ENCODE results near the gene KLF3.

Gene KLF3

DNA sequence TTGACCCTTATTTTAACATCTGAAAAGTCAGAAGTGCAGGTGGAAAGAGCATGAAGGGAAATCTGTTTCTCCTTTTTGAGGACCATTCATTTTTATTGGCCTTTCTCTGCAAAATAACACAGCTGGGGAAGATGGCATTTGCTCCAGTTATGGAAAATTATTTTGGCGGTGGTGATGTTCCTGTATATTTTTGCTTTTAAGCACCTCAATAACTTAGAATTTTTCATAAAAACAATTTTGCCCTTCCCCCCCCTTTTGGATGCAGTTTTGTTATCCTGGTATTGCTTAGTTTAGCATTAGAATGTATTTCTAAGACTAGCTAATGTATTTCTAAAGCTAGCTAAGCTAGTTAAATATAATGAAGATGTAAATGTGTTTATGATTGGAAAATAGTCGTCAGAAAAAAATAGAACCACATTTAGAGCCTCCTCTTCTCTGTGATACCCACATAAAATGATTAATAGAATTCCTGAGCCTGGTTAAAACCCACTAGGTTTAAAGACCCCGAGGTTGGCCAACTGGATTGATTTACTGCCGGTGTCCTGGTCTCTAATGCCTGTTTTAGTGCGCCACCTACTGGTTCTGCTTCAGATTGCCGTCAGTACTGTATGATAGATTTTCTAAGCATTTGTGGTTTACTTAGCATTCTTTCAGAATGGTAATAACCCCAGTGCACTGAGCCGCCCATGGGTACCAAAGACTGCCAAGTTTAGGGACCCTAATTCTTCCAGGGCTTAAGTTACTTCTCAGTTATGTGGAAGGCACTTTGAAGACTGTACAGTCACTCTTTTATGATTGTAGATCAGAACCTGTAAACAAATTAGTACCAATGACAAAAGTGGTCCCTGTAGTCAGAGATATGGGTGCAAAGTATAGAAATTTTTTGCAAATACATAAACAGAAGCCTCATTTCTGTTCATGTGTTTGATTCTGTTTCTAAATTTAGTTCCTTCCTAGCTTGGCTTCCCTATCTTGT, 11.4 kb downstream of the KLF3 start:
- DNase-seq = peak; percentile 81

DNA sequence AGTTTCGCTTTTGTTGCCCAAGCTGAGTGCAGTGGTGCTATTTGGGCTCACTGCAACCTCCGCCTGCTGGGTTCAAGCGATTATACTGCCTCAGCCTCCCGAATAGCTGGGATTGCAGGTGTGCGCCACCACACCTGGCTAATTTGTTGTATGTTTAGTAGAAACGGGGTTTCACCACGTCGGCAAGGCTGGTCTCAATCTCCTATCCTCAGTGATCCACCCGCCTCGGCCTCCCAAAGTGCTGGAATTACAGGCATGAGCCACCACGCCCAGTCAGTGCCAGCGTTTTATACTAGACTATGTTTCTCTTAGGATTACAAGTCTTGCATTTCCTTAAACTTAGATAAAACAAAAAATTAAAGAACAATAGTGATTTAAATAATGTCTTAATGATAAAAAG, 13.0 kb downstream of the KLF3 start:
- DNase-seq = no peak

DNA sequence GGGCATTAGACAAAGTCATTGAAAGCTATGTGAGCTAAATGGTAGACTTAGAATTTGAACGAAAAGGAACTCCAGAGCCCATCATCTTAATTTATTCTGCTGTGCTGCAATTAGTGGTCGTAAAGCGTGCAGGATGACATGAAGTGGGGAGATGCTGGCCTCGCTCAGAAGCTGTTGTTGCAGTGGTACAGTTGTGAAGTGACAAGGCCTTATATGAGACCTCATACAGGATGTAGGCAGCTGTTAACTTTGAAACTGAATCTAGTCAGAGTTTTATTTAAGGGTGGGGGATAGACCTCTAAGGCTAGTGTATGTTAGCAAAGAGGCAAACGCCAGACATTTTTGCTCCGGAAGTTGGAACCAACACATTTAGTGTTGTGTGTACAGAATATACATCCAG, 13.4 kb downstream of the KLF3 start:
- no peak for DNase-seq

DNA sequence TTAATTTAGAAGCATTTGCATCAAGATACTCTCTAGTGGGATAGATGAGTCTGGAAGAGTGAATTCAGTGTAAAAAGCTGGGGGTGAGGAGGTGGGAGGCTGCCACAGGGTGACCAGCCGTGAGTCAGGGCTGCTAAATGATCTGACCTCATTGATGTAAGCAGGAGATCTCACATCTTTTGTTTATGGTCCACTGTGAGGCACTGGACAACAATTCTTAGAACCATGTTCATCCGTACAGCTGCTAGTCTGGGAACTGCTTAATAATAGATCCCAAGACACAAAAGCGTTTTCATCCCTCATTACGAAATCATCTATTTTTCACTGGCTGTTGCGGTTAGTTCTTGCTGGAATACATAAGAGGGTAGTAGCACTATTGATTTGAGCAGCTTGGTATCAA, 14.1 kb downstream of the KLF3 start:
- DNase-seq = no peak

DNA sequence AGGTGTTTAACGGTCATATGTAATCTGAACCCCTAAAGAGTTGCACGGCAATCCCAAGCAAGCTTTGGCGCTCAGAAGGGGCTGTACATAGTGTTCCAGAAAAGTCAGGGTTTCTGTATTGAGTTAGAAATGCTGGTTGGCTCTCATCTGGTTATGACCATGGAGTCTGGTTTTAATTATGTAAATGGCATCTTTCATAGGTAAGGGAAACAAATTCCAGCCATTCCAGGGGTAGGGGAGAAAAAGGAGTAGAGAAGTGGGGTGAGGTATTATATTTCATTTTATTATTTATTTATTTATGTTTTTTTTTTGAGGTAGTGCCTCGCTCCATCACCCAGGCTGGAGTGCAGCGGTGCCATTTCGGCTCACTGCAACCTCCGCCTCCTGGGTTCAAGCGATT, 15.9 kb downstream of the KLF3 start:
- DNase-seq = no peak

DNA sequence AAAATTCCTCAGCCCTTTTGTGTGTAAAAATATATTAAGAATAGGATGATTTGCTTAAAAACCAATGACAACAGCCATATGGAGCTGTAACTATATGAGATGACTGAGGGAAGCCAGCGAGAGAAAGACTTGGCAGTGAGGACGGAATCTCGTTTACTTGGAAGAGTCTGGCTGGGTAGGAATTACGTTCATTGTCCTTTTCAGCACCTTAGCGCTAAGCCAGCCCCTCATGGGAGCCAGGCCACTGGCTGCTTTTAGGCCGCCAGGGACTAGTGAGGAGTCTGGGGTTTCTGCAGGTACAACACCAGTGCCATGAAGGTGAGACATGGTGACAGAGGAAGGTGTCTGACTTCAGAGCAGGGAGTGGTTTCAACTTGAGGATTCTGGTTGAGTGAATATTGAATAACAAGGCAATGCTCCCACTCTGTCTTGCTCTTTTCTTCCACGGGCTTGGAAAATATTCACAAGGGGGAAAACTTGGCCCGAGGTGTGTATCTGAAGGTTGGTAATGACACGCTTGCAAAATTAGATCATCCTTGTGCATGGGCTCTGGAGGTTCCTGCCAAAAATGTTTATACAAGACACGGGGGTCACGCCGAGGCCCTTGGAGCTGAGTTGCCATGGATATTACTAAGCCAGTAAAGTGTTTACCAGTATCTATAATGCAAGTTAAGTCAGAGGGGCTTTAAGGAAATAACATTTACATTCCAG, 17.4 kb downstream of the KLF3 start:
- DNase-seq = peak; percentile 85

DNA sequence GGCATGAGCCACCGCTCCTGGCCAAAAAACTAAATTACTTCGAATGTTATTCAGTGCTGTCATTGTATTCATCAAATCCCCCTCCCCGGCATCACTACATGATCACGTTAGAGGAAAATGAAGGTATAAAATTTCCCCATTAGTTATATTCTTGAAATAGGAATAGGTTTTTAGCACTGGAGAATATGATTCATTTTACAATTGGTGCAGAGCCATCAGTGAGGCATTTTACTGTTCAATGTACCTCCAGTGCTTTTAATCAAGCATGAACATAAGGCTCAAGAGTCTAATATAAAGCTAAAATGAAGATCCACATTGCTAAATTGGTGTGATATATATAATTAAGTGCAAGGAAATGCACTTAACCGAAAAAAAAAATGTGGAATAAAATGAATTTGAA, 18.3 kb downstream of the KLF3 start:
- no peak for DNase-seq

DNA sequence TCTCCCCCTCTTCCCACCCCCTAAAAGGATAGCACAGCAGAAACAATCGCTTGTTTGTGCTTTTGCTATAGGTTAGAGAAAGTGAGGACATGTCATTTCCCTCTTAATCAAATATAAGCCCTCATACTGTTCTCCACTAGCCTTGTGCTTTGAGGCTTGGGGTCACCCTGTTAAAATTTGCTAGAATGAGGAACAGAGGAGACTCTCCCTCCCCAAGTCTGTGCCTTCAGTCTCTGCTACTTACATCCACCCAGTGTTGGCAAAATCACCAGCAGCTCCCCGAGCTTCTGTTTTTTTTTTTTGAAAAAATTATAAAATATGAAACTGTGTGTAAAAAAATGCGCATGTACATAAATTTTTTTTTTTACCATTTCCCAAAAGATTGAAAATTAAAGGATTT, 19.3 kb downstream of the KLF3 start:
- DNase-seq = no peak

DNA sequence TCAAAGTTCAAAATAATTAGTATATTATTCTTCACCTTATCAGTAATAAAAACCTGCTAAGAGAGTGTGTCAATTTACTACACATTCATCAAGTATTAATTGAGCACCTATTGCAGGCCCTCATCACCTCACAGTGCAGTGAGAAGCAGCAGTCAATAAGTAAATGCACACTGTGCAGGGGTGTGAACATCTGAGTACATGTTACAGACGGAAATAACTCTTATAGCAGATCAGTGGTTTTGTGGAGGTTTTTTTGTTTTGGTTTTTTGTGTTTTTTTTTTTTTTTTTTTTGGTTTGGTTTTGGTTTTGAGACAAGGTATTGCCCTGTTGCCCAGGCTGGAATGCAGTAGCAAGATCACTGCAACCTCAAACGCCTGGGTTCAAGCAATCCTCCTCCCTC, 20.3 kb downstream of the KLF3 start:
- DNase-seq = no peak

DNA sequence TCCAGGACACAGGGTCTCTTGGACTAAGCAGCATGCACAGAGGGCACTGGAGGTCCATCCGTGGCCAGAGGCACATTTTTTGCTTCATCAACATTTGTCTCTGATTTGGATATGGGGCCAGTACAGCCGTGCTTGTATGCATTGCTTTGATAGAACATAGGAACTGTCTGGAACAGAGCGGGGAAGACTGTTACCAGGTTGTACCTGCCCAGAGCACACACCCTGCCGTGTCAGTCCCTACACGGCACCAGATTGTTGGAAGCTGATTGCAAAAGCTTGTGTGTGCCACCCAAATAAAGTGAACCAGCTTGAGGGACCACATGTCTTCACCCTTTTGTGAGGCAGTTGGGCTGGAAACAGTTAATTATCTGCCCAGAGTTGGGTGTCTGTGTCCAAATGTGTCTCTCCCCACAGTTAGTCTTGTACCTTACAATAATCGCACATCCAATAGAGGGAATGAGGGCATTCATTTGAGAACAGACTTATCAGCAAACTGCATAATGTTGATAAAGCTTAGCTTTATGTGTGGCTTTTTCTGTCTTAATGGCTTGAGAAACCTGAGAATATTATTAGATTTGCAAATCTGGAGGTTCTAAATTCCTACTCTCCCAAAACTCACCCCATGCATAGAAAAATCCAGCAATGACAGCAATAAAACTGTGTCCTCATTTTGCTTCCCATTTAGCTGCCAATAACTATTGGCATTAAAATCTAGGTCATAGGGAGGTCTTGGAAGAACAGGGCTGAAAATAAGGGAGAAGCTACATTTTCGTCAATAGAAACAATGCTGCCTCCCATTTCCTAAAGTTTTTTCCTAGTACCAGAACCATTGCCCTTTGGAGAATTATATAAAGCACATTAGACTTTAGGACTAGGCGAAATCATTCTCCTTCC, 21.2 kb downstream of the KLF3 start:
- no peak for DNase-seq

DNA sequence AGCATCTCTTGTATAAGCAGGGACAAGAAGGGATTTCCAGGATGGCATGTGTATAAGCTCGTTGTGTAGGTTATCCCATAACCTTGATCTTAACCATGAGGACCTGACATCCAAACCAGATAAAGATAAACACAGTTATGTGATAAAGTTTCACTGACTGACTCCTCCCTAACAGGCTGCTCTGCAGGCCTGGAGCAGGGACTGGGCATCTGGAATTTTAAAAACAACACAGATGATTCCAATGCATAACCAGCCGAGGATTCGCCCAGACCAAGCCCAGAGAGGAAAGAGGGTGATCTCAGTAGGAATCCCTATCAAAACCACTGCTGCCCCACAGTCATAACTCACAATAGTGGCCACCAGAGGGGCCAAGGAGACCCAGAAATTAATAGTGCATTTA, 22.7 kb downstream of the KLF3 start:
- DNase-seq = no peak

DNA sequence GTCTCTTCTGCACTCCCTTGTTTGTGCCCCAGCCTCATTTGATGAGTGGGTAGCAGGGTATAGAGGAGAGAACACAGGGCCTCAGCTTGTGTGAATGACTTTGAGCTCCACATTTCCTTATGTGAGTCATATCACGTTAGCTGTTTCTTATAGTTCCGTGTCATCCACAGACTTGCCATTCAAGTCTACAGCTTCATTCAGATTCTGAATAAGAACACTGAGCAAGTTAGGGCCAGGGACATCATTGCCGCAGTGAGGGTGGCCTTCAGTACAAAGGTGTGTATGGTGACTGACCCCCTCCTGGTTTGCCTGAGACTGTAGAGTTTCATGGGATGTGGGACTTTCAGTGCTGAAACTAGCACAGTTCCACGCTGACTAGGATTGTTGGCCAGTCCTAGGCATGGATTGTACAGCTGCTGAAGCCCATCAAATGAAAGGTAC, 23.6 kb downstream of the KLF3 start:
- DNase-seq = no peak

DNA sequence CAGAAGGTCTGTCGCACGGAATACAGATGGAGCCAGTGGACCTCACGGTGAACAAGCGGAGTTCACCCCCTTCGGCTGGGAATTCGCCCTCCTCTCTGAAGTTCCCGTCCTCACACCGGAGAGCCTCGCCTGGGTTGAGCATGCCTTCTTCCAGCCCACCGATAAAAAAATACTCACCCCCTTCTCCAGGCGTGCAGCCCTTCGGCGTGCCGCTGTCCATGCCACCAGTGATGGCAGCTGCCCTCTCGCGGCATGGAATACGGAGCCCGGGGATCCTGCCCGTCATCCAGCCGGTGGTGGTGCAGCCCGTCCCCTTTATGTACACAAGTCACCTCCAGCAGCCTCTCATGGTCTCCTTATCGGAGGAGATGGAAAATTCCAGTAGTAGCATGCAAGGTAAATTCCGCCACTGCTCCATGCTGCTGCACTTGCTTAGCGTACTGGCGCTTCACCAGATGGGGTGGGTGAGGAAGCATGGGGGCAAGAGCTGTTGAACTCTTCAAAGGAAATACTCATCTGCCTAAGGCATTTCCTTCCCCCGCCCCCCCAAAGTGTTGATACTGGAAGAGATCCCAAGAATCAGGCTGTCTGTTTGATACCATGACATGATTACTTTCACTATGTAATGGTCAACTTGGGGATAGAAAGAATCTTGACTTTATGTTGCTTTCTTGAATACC, 24.8 kb downstream of the KLF3 start:
- DNase-seq = no peak

DNA sequence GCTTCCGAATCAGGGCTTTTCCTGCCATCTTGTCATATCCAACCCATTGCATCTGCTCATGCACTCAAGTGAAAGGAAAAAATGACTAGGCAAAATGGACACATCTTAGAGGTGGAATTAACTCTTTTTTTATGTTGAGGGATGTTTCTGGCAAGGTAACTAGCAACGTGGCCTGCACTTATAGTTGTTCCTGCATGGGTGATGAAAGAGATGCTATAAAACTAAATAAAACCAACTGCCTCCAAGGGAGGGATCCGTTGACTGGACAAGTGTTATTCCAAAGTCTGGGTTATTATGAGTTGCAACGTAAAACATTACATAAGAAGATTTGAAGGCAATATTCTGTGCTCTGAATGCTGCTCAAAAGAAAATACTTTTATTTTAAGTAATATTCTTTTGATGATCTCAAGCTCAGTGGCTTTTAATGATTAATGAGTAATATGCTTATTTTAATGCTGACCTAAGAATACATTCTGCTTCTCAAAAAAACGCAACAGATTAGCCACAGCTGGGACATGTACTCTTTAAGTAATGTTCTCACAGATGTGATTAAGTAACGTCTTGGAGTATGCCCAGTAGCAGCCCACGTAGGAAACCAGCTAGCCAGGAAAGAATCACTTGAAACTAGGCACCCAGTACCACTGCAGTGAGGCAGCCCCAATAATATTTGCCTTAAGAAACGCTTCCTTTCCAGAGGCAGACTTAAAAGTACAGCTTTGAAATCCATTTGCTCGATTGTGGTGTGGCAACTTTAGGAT, 27.4 kb downstream of the KLF3 start:
- no peak for DNase-seq

DNA sequence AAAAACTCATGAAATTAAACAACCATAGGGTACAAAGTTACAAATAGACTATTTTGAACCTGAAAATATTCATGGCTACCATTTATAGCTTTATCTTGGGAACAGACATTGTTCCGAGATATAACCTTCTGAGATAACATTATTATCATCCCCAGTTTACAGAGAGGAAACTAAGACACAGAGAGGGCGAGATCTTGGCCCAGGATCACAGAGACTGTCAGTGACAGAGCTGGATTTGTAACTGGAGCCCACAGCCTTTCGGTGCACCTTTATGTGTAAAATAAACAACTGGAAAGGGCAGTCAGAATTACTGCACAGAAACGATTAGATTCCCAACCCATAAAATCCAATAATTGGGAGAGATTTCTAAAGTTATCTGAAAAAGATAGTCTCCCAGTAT, 28.4 kb downstream of the KLF3 start:
- no peak for DNase-seq

DNA sequence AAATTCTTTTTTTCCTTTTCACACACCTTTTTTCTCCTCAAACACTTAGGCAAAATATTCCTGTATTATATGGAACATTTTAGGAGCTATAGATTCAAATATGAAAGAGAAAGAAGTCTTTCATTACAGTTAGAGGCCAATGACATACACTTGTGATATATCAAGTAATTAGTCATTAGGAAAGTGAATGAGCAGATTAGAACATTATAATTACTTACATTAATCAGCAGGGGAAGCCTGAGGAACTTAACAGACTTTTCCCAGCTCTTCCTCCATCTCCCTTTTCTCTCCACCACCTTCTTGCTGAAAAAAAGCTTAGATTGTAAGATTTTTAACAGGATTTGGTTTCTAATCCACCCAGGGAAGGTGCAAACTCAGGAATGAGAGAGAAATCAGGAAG, 29.6 kb downstream of the KLF3 start:
- no peak for DNase-seq

DNA sequence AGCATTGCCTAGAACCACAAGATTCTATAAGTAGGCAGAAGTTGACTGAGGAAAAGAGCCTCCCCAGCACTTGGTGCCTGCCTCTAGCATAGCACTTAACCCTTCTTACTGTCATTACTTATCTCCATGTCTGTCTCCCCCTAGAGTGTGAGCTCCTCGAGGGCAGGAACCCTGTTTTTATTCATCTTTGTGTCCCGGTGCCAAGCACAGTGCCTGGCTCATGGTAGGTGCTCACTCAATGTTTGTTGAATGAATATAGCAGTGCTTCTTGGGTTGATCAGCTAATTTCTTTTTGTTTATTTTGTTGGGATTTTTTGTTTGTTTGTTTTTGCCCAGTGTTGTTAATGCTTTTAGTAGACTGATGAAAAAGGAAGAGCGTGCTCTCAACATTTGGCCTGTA, 30.3 kb downstream of the KLF3 start:
- DNase-seq = no peak

DNA sequence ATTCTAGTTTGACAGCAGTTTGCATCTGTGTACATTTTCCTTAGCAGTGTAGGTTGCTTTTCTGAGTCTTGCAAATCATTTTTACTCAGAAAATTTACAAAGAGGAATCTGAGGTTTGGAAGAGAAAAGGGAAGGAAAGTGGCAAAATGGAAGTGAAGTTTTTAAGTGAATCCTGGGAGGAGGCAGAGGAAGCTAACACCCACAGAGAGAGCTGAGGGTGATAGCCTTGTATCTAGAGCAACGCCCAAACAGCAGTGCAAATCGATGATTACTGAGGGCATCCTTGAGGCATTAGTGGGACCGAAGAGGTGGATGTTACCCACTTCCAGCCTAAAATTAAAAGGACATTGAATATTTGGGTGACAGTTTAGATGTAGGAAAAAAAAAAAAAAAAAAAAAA, 31.8 kb downstream of the KLF3 start:
- DNase-seq = no peak

DNA sequence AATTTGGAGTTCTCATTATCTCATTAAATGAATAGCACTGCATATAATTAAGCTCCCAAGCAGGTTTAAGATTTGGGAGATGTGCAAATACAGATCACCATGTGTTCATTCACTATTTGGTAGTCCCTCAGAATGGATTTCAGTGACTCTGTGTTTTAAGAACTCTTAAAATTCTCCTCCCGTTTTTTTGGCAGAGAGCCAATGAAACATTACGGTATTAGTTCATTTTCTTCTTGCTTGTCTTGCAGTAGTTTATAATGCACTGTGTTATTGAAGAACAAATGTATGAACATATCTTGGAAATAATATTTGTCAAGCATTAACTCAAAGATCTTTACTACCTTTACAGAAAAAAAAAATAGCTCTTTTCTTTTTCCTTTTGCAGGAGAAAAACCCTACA, 32.7 kb downstream of the KLF3 start:
- no peak for DNase-seq

DNA sequence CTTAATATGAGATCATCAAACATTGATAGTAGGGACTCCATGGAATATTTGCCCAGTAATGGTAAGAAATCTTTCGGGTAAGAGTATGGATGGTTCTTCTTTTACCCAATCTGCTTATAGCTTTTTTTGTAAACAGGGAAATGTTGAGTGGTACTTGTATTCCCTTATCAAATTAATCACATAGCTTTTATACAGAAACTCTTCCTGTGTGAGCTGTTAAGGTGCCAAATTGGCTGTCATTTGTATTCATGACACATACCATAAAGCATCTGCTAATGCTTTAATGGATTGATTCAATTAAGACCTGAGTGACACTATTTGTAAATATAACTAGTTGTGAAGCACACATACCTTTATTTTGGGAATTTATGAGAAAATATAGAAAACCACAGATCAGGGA, 34.2 kb downstream of the KLF3 start:
- no peak for DNase-seq

DNA sequence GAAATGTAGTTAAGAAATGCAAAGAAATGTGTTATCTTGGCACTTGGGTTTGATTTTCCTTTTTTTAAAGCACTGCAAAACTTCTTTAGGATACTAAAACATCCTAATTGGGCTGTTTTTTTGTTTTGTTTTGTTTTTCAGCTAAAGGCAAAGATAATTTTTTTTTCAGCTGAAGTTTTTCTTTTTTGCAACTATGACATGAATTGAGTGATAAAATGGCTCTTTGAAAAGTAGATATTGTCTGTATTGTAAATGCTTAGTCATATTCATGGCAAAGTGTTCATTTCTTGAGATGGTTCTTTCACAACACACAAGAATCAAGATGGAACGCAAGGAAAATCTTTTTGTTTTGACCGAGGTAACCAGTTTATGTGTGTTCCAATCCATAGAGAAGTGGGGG, 35.1 kb downstream of the KLF3 start:
- no peak for DNase-seq

DNA sequence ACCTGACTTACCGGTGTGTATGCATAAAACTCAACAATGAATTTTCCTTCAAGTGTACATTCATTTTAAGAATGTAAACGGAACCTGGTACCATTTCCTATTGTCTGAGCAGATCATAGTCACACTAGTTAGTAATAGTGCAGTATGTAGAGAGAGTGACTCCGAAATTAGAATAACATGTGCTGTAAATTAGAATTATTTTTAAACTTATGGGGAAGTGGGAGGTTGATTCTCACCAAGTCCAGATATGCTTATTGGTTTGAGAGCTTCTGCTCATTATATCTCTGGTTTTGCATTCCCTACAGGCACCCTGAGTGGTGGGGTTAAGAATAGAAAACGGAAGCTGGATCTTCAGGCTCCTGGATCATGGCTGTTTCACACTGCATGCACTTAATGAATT, 39.6 kb downstream of the KLF3 start:
- DNase-seq = no peak
